ENCODE results near the gene ERBB4. TPM values are rescaled to one million over a fixed set of nuclear protein-coding genes. Genes with fewer than 3 reads are reported as not detected.

ERBB4 gene
- total RNA-seq, 4 donors from 2014 or later = 0.16 to 12.7 (median 0.27) TPM; not detected in 1

GRCh38 chr2:211405036-211405435 is 1133.6 kb downstream of the ERBB4 start:
- DNase-seq = no peak
- no peak for TF ChIP-seq CTCF (IDR thresholded peaks at IDR 0.05)
- TF ChIP-seq EP300 (IDR thresholded peaks at IDR 0.05; ENCODE audit: low read depth) = no peak
- no peak for TF ChIP-seq POLR2A (IDR thresholded peaks at IDR 0.05)
- TF ChIP-seq POLR2AphosphoS5 (IDR thresholded peaks at IDR 0.05) = no peak
- H3K27ac ChIP-seq = no peak overlapping the region
- intact Hi-C loops (cut with DNase I; ENCODE audit: low total_unique reads) = no loop called here
- H3K9me3 ChIP-seq = no peaks in the 10 kb centered on the region
- 54 to 55% methylated on average over 4 of the region's 4 CpGs for WGBS, 2 donors (ENCODE audit: low coverage in 1 of 2)
- H3K4me3 ChIP-seq = no peak overlapping the region
- H3K27me3 ChIP-seq = no peaks in the 10 kb centered on the region
- no peaks in the 10 kb centered on the region for H3K4me1 ChIP-seq
- no peaks in the 10 kb centered on the region for H3K36me3 ChIP-seq
- in situ Hi-C loops (cut with MboI; ENCODE audit: low pct_ligation_motif_present in 1 of 4, low pct_unique_long_range_greater_than_20kb in 1 of 4, low sequenced_read_pairs in 3 of 4) = no loop called here

- TF ChIP-seq CTCF (IDR thresholded peaks at IDR 0.05) (no peak), EP300 (IDR thresholded peaks at IDR 0.05; ENCODE audit: low read depth) (no peak), POLR2A (IDR thresholded peaks at IDR 0.05) (no peak), POLR2AphosphoS5 (IDR thresholded peaks at IDR 0.05) (no peak)
- no peak for DNase-seq
- intact Hi-C loops (cut with DNase I; ENCODE audit: low total_unique reads) = no loop called here
- in situ Hi-C loops (cut with MboI; ENCODE audit: low pct_ligation_motif_present in 1 of 4, low pct_unique_long_range_greater_than_20kb in 1 of 4, low sequenced_read_pairs in 3 of 4) = no loop called here
- Histone ChIP-seq H3K4me3 (no peak overlapping the region), H3K27me3 (no peaks in the 10 kb centered on the region), H3K9me3 (no peaks in the 10 kb centered on the region), H3K4me1 (no peaks in the 10 kb centered on the region), H3K27ac (no peak overlapping the region), H3K36me3 (no peaks in the 10 kb centered on the region)
- WGBS, 2 donors (ENCODE audit: low coverage in 1 of 2) = 61 to 68% methylated on average over 4 of the region's 4 CpGs
These were observed 1134.5 kb downstream of the ERBB4 start for GRCh38 chr2:211404098-211404497.

GRCh38 chr2:211401328-211401727 is 1137.3 kb downstream of the ERBB4 start:
- no peaks in the 10 kb centered on the region for H3K9me3 ChIP-seq
- WGBS, 2 donors (ENCODE audit: low coverage in 1 of 2) = 89 to 92% methylated on average over 2 of the region's 2 CpGs
- DNase-seq = no peak
- intact Hi-C loops (cut with DNase I; ENCODE audit: low total_unique reads) (no loop called here), in situ Hi-C loops (cut with MboI; ENCODE audit: low pct_ligation_motif_present in 1 of 4, low pct_unique_long_range_greater_than_20kb in 1 of 4, low sequenced_read_pairs in 3 of 4) (no loop called here)
- no peaks in the 10 kb centered on the region for H3K36me3 ChIP-seq
- TF ChIP-seq POLR2A (IDR thresholded peaks at IDR 0.05) (no peak), CTCF (IDR thresholded peaks at IDR 0.05) (no peak)
- H3K27ac ChIP-seq = no peak overlapping the region
- H3K4me1 ChIP-seq = no peaks in the 10 kb centered on the region
- H3K27me3 ChIP-seq = no peaks in the 10 kb centered on the region
- no peak overlapping the region for H3K4me3 ChIP-seq

- no peak for TF ChIP-seq POLR2A (IDR thresholded peaks at IDR 0.05)
- no peak for TF ChIP-seq POLR2AphosphoS5 (IDR thresholded peaks at IDR 0.05)
- TF ChIP-seq CTCF (IDR thresholded peaks at IDR 0.05) = no peak
- TF ChIP-seq EP300 (IDR thresholded peaks at IDR 0.05; ENCODE audit: low read depth) = no peak
- WGBS, 2 donors (ENCODE audit: low coverage in 1 of 2) = 55 to 60% methylated on average over 1 to 2 of the region's 2 CpGs
- Histone ChIP-seq H3K9me3 (no peaks in the 10 kb centered on the region), H3K27me3 (no peaks in the 10 kb centered on the region), H3K4me3 (no peak overlapping the region), H3K27ac (no peak overlapping the region), H3K36me3 (no peaks in the 10 kb centered on the region), H3K4me1 (no peaks in the 10 kb centered on the region)
- in situ Hi-C loops (cut with MboI; ENCODE audit: low pct_ligation_motif_present in 1 of 4, low pct_unique_long_range_greater_than_20kb in 1 of 4, low sequenced_read_pairs in 3 of 4) = no loop called here
- intact Hi-C loops (cut with DNase I; ENCODE audit: low total_unique reads) = no loop called here
- DNase-seq = no peak
These were observed 1140.8 kb downstream of the ERBB4 start for GRCh38 chr2:211397764-211398163.

Measured in transverse colon (tissue), 4 donors.